HepG2 (cell line): ENCODE data around the gene ENG. TPM values are rescaled to one million over a fixed set of nuclear protein-coding genes. Genes with fewer than 3 reads are reported as not detected.

Source experiments
- CREB1 ChIP-seq, 2 experiments: fragments of 450-650 bp in 1 of 2; IDR thresholded peaks; 2 replicates each; pipeline ENCODE4 v1.6.1; 2016 to 2017; ENCODE audit warnings: control low read depth in 1 of 2, mild to moderate bottlenecking in 1 of 2, missing compliant biosample characterization in 1 of 2, missing genetic modification characterization in 1 of 2
- JUN ChIP-seq: sonication (generic); formaldehyde crosslinking; IDR thresholded peaks from 2 replicates; pipeline ENCODE4 v1.4.0; 2020; ENCODE audit warnings: mild to moderate bottlenecking, missing genetic modification reagents
- MAFK ChIP-seq, 2 experiments: IDR thresholded peaks in 1 of 2; conservative IDR thresholded peaks in 1 of 2; 2 replicates each; pipeline ENCODE4 v1.6.1; 2011; ENCODE audit warnings: improper control_type of control experiment in 2 of 2, low read length in 2 of 2
- MAZ ChIP-seq, 2 experiments: sonication (generic) in 1 of 2; formaldehyde crosslinking in 1 of 2; IDR thresholded peaks; 2 replicates each; pipeline versions ENCODE4 v1.5.0 to v1.6.1; 2012 to 2020; ENCODE audit warnings: low read depth in 2 of 2, mild to moderate bottlenecking in 2 of 2, borderline replicate concordance in 1 of 2, improper control_type of control experiment in 1 of 2, low read length in 1 of 2, missing genetic modification reagents in 1 of 2, moderate library complexity in 1 of 2
- MEF2D ChIP-seq: sonication (generic); formaldehyde crosslinking; IDR thresholded peaks from 2 replicates; pipeline ENCODE4 v1.5.1; 2020; ENCODE audit warnings: mild to moderate bottlenecking, missing genetic modification reagents
- PHF8 ChIP-seq: sonication (generic); formaldehyde crosslinking; IDR thresholded peaks from 2 replicates; pipeline ENCODE4 v1.5.0; 2020; ENCODE audit warnings: missing genetic modification reagents
- SIN3B ChIP-seq: fragments of 150-350 bp; IDR thresholded peaks from 2 replicates; pipeline ENCODE4 v1.6.1; 2014; ENCODE audit warnings: low read length
- ZFP37 ChIP-seq: sonication (generic); formaldehyde crosslinking; IDR thresholded peaks from 2 replicates; pipeline ENCODE4 v1.4.0; 2020; ENCODE audit warnings: missing genetic modification reagents, borderline replicate concordance
- ZNF17 ChIP-seq: sonication (generic); formaldehyde crosslinking; IDR thresholded peaks from 2 replicates; pipeline ENCODE4 v1.5.0; 2020; ENCODE audit warnings: mild to moderate bottlenecking, missing genetic modification reagents
- ZNF546 ChIP-seq: sonication (generic); formaldehyde crosslinking; conservative IDR thresholded peaks from 2 replicates; pipeline ENCODE4 v1.8.1; 2023; ENCODE audit warnings: mild to moderate bottlenecking, missing genetic modification reagents
- ZNF747 ChIP-seq: sonication (generic); formaldehyde crosslinking; IDR thresholded peaks from 2 replicates; pipeline ENCODE4 v1.8.1; 2023; ENCODE audit warnings: missing genetic modification reagents, mild to moderate bottlenecking, borderline replicate concordance
- ZNF777 ChIP-seq: sonication (generic); formaldehyde crosslinking; IDR thresholded peaks from 2 replicates; pipeline ENCODE4 v1.4.0; 2020; ENCODE audit warnings: missing genetic modification reagents
- ZNF839 ChIP-seq: sonication (generic); formaldehyde crosslinking; IDR thresholded peaks from 2 replicates; pipeline ENCODE4 v1.4.0; 2020; ENCODE audit warnings: missing genetic modification reagents, mild to moderate bottlenecking, borderline replicate concordance
- ZNF841 ChIP-seq: sonication (generic); formaldehyde crosslinking; IDR thresholded peaks from 2 replicates; pipeline ENCODE4 v1.8.1; 2023; ENCODE audit warnings: missing genetic modification reagents, borderline replicate concordance
- polyA plus RNA-seq, 8 experiments: library from polyadenylated mRNA; depleted of rRNA in 3 of 8; stranded (reverse) in 7 of 8; unstranded in 1 of 8; fragments of >200 nt; fragmentation: Illumina TruSeq in 4 of 8; extraction: Trizol in 4 of 8; gene quantifications; 2 replicates each; pipeline versions ENCODE4 v1.2.1 to v1.2.3, GENCODE V29; 2011 to 2016; ENCODE audit warnings: low read depth in 4 of 8, missing spikeins in 1 of 8, mixed read lengths in 1 of 8; ENCODE audit not compliant: insufficient read depth in 1 of 8
- total RNA-seq, 5 experiments: library from RNA; depleted of rRNA; stranded (reverse); fragments of >200 nt; fragmentation: Illumina TruSeq; extraction: Trizol; gene quantifications; 2 replicates each; pipeline ENCODE4 v1.2.3, GENCODE V29; 2016; ENCODE audit warnings: low read depth in 1 of 5
- TF ChIP-seq, protein P1 (sequence below): sonication (generic); formaldehyde crosslinking; conservative IDR thresholded peaks from 2 replicates; pipeline ENCODE4 v1.4.0; 2020; ENCODE audit warnings: missing genetic modification reagents
- TF ChIP-seq, protein P2 (sequence below): sonication (generic); formaldehyde crosslinking; IDR thresholded peaks from 2 replicates; pipeline ENCODE4 v1.5.0; 2020; ENCODE audit warnings: missing genetic modification reagents
- TF ChIP-seq, protein P3 (sequence below): sonication (generic); formaldehyde crosslinking; IDR thresholded peaks from 2 replicates; pipeline ENCODE4 v1.4.0; 2020; ENCODE audit warnings: missing genetic modification reagents
- TF ChIP-seq, protein P4 (sequence below): sonication (generic); formaldehyde crosslinking; IDR thresholded peaks from 2 replicates; pipeline ENCODE4 v1.5.0; 2020; ENCODE audit warnings: mild to moderate bottlenecking, low read depth, missing genetic modification reagents, borderline replicate concordance

ENG gene
- total and polyA plus RNA-seq, 2 of the 13 experiments (the other 11 are each of a cell fraction or from before 2014, with no cell fraction given), result 0.02 to 1.1 TPM

DNA sequence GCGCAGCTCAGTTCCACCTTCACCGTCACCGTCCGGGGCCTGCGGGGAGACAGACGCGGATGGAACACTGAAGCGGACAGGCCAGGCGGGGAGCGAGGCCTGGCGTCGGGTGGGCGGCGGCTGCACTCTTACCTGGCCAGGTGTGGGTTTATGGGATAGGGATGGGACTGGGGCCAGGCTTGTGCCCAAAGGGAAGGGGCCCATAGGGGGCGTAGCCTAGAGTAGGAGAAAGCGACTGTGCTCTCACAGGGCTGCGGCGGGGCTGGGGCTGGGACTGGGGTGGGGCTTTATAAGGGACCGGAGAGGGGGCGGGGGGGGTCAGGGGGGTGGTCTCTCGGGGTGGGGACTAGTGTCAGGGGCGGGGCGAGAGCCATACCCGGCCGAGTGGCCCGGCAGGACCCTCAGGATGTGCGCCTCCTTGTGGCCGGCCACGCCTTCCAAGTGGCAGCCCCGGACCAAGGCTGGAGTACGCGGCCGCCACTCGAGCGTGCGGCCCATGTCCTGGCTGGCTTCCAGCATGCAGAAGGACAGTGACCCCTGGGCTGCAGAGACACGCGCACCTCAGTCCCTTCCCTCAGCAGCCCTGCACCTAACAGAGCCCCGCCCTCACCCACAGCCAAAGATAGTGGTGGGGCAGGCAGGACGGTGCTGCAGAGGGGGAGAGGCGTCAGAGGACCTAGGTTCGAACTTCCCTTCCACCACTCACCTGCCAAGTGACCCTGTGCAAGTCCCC, 29.0 kb downstream of the ENG start (continued):
- TF ChIP-seq, protein P1, sequence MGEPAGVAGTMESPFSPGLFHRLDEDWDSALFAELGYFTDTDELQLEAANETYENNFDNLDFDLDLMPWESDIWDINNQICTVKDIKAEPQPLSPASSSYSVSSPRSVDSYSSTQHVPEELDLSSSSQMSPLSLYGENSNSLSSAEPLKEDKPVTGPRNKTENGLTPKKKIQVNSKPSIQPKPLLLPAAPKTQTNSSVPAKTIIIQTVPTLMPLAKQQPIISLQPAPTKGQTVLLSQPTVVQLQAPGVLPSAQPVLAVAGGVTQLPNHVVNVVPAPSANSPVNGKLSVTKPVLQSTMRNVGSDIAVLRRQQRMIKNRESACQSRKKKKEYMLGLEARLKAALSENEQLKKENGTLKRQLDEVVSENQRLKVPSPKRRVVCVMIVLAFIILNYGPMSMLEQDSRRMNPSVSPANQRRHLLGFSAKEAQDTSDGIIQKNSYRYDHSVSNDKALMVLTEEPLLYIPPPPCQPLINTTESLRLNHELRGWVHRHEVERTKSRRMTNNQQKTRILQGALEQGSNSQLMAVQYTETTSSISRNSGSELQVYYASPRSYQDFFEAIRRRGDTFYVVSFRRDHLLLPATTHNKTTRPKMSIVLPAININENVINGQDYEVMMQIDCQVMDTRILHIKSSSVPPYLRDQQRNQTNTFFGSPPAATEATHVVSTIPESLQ, result no peak
- TF ChIP-seq CREB1 (IDR thresholded peaks at IDR 0.05), result no peak
- TF ChIP-seq CREB1 (CRISPR knock-in tag; IDR thresholded peaks at IDR 0.05), result no peak
- TF ChIP-seq, protein P2, sequence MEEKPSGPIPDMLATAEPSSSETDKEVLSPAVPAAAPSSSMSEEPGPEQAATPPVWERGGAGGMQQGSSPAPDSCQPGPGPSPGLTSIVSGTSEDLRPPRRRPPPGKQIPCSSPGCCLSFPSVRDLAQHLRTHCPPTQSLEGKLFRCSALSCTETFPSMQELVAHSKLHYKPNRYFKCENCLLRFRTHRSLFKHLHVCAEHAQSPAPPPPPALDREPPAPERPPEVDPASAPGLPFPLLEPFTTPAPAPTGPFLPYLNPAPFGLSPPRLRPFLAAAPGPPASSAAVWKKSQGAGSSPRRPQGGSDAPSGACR (CRISPR knock-in tag), result no peak
- no peak for TF ChIP-seq ZNF777 (CRISPR knock-in tag)
- TF ChIP-seq, protein P3, sequence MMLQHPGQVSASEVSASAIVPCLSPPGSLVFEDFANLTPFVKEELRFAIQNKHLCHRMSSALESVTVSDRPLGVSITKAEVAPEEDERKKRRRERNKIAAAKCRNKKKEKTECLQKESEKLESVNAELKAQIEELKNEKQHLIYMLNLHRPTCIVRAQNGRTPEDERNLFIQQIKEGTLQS (CRISPR knock-in tag), result no peak
- TF ChIP-seq ZFP37 (CRISPR knock-in tag), result no peak
- TF ChIP-seq MEF2D, result no peak
- TF ChIP-seq ZNF747 (CRISPR knock-in tag), result 0 out of 2 replicates have a peak, but pooled peaks have one; percentile 49
- no peak for TF ChIP-seq SIN3B
- no peak for TF ChIP-seq ZNF546
- no peak for TF ChIP-seq ZNF17 (CRISPR knock-in tag)
- TF ChIP-seq, protein P4, sequence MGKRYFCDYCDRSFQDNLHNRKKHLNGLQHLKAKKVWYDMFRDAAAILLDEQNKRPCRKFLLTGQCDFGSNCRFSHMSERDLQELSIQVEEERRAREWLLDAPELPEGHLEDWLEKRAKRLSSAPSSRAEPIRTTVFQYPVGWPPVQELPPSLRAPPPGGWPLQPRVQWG (CRISPR knock-in tag), result no peak
- no peak for TF ChIP-seq MAFK (conservative IDR thresholded peaks at IDR 0.05 in 1 of 2, IDR thresholded peaks at IDR 0.05 in 1 of 2; ENCODE audit: low read length in 2 of 2)
- no peak for TF ChIP-seq ZNF841 (CRISPR knock-in tag)
- TF ChIP-seq MAZ (IDR thresholded peaks at IDR 0.05; ENCODE audit: borderline replicate concordance, low read depth, low read length), result 0 out of 2 replicates have a peak, but pooled peaks have one; percentile 18
- TF ChIP-seq MAZ (CRISPR knock-in tag; IDR thresholded peaks at IDR 0.05; ENCODE audit: low read depth), result peak; percentile 59
- TF ChIP-seq JUN, result no peak
- peak; percentile 24; the same call in 1 of the 2 replicates for TF ChIP-seq PHF8 (CRISPR knock-in tag)
- TF ChIP-seq ZNF839 (CRISPR knock-in tag), result no peak
